ENCODE measurements around the gene SCN2B. TPM values are rescaled to one million over a fixed set of nuclear protein-coding genes. Genes with fewer than 3 reads are reported as not detected.

Gene SCN2B
- total RNA-seq, 2 experiments from 2014 or later: 0.06 to 0.10 TPM

- POLR2A ChIA-PET: no interaction called here
These were observed 20.5 kb downstream of the SCN2B start for GRCh38 chr11:118155776-118156530.

GRCh38 chr11:118154641-118155040, 21.8 kb downstream of the SCN2B start:
- H2AFZ ChIP-seq (ENCODE audit: low read length): no peak overlapping the region
- no peaks in the 10 kb centered on the region for H3K9me3 ChIP-seq (ENCODE audit: low read length)
- no peak overlapping the region for H3K4me2 ChIP-seq (ENCODE audit: low read length)
- no peak for DNase-seq (ENCODE audit: low spot score)
- ChIA-PET POLR2A (no interaction called here), CTCF (ENCODE audit: unreplicated experiment) (no interaction called here)
- no peaks in the 10 kb centered on the region for H3K9me2 ChIP-seq (ENCODE audit: insufficient read depth, low read length)
- H3K4me3 ChIP-seq (ENCODE audit: low read depth, low read length, poor library complexity, severe bottlenecking): no peak overlapping the region
- intact Hi-C loops (cut with micrococcal nuclease; ENCODE audit: unreplicated experiment): no loop called here
- TF ChIP-seq CTCF (conservative IDR thresholded peaks at IDR 0.05; ENCODE audit: low read length) (no peak), EZH2phosphoT487 (IDR thresholded peaks at IDR 0.05; ENCODE audit: borderline replicate concordance, low read depth, low read length) (no peak)
- H3K27ac ChIP-seq (ENCODE audit: low read depth, low read length, poor library complexity, severe bottlenecking): no peak overlapping the region
- no peaks in the 10 kb centered on the region for H3K36me3 ChIP-seq (ENCODE audit: insufficient read depth, low read length)
- no peaks in the 10 kb centered on the region for H4K20me1 ChIP-seq (ENCODE audit: insufficient read depth, low read length)
- H3K79me2 ChIP-seq (ENCODE audit: insufficient read depth, low read depth, low read length): no peaks in the 10 kb centered on the region
- BruUV-seq (replicated peaks): no TSS peak
- H3K4me1 ChIP-seq (ENCODE audit: insufficient read depth, low read length, poor library complexity, severe bottlenecking): no peaks in the 10 kb centered on the region

More at GRCh38 chr11:118155776-118156530, 20.5 kb downstream of the SCN2B start:
- H3K4me3 ChIP-seq (ENCODE audit: low read depth, low read length, poor library complexity, severe bottlenecking): no peak overlapping the region
- H3K4me2 ChIP-seq (ENCODE audit: low read length): no peak overlapping the region
- intact Hi-C loops (cut with micrococcal nuclease; ENCODE audit: unreplicated experiment): no loop called here
- H3K27ac ChIP-seq (ENCODE audit: low read depth, low read length, poor library complexity, severe bottlenecking): no peak overlapping the region
- no peaks in the 10 kb centered on the region for H3K79me2 ChIP-seq (ENCODE audit: insufficient read depth, low read depth, low read length)
- no TSS peak for BruUV-seq (replicated peaks)
- no peak overlapping the region for H2AFZ ChIP-seq (ENCODE audit: low read length)
- CTCF ChIA-PET (ENCODE audit: unreplicated experiment): no interaction called here
- no peaks in the 10 kb centered on the region for H3K9me2 ChIP-seq (ENCODE audit: insufficient read depth, low read length)
- H3K9me3 ChIP-seq (ENCODE audit: low read length): no peaks in the 10 kb centered on the region
- H3K4me1 ChIP-seq (ENCODE audit: insufficient read depth, low read length, poor library complexity, severe bottlenecking): no peaks in the 10 kb centered on the region
- H3K36me3 ChIP-seq (ENCODE audit: insufficient read depth, low read length): no peaks in the 10 kb centered on the region
- no peak for TF ChIP-seq EZH2phosphoT487 (IDR thresholded peaks at IDR 0.05; ENCODE audit: borderline replicate concordance, low read depth, low read length)
- TF ChIP-seq CTCF (conservative IDR thresholded peaks at IDR 0.05; ENCODE audit: low read length): no peak
- no peaks in the 10 kb centered on the region for H4K20me1 ChIP-seq (ENCODE audit: insufficient read depth, low read length)
- DNase-seq (ENCODE audit: low spot score): no peak

- no peaks in the 10 kb centered on the region for H3K4me1 ChIP-seq (ENCODE audit: insufficient read depth, low read length, poor library complexity, severe bottlenecking)
- POLR2A ChIA-PET: no interaction called here
- no peak overlapping the region for H3K27ac ChIP-seq (ENCODE audit: low read depth, low read length, poor library complexity, severe bottlenecking)
- no peaks in the 10 kb centered on the region for H3K9me2 ChIP-seq (ENCODE audit: insufficient read depth, low read length)
- CTCF ChIA-PET (ENCODE audit: unreplicated experiment): no interaction called here
- intact Hi-C loops (cut with micrococcal nuclease; ENCODE audit: unreplicated experiment): no loop called here
- BruUV-seq (replicated peaks): no TSS peak
- no peak overlapping the region for H3K4me3 ChIP-seq (ENCODE audit: low read depth, low read length, poor library complexity, severe bottlenecking)
- H3K36me3 ChIP-seq (ENCODE audit: insufficient read depth, low read length): no peaks in the 10 kb centered on the region
- no peaks in the 10 kb centered on the region for H3K79me2 ChIP-seq (ENCODE audit: insufficient read depth, low read depth, low read length)
- H3K4me2 ChIP-seq (ENCODE audit: low read length): no peak overlapping the region
- no peaks in the 10 kb centered on the region for H3K9me3 ChIP-seq (ENCODE audit: low read length)
- H2AFZ ChIP-seq (ENCODE audit: low read length): no peak overlapping the region
- H4K20me1 ChIP-seq (ENCODE audit: insufficient read depth, low read length): no peaks in the 10 kb centered on the region
- DNase-seq (ENCODE audit: low spot score): no peak
- no peak for TF ChIP-seq EZH2phosphoT487 (IDR thresholded peaks at IDR 0.05; ENCODE audit: borderline replicate concordance, low read depth, low read length)
- TF ChIP-seq CTCF (conservative IDR thresholded peaks at IDR 0.05; ENCODE audit: low read length): no peak
These were observed 22.5 kb downstream of the SCN2B start for GRCh38 chr11:118153976-118154375.
